ENCODE measurements around the gene CDH18.

CDH18 gene

DNA sequence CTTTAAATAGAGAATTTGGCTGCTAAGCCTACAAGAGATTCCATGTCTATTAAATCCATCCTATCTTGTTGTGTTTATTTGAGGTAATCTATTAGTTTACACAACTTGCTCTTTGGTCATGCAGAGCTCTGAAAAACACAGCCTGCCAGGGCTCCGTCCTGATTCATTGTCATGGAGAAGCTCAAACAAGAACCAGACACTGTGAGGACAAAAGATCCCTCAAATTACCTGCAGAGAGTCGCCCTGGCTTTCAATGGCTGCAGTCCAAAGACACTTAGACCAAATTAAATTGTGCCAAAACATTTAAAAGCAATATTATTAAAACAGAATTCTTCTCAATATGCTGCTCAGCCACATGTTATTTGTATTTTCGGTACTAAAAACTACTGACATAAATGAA, 60.1 kb downstream of the CDH18 start:
- DNase-seq: no peak

DNA sequence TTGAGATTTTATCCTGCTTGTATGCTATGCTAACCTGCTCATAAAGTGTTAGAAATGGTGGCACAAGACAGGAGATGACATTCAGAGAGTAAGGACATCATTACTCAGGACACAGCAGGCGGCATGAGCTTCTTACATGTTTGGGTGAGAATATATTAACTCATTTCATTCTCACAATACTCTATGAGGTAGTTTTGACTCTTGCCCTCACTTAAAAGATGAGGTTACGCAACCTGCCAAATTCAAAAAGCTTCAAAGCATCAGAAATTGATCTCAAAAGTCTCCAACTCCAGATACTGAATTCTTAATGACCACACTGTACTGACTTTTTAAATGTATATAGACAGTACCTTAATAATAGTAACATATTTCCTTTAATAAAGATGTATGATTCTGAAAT, 60.8 kb downstream of the CDH18 start:
- no peak for DNase-seq

- no peak for DNase-seq
These were observed 64.3 kb downstream of the CDH18 start for GRCh38 chr5:19923742-19924141.

DNA sequence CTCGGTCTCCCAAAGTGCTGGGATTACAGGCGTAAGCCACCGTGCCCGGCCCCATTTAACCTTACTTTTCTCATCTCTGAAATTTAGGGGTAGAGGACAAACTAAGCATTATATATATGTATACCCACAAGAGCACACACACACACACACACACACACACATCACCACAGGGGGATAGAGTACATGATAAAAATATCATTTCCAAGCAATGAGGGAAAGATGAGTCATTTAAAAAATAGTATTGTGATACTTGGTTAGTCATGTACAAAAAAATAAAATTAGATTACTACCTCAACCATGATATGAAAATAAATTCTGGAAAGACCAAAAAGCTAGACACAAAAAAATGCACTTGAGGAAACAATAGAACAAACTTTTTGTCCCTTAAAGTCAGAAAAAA, 67.2 kb downstream of the CDH18 start:
- no peak for DNase-seq

DNA sequence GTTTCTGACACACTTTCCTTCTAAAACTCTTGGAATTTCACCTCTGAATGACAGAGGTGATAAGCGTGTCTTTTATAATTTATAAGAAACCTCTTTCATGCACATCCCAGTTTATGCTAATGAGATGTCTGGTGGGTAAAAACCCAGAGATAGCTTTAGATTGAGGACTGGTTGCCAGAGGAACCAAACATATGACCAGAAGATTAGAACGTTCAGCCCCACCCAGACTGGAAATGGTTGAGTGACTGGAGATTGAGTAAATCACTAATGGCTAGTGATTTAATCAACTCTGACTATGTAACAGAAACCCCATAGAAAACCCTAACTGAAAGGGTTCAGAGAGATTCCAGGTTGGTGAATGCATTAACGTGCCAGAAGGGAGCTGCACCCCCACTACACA, 69.2 kb downstream of the CDH18 start:
- no peak for DNase-seq

DNA sequence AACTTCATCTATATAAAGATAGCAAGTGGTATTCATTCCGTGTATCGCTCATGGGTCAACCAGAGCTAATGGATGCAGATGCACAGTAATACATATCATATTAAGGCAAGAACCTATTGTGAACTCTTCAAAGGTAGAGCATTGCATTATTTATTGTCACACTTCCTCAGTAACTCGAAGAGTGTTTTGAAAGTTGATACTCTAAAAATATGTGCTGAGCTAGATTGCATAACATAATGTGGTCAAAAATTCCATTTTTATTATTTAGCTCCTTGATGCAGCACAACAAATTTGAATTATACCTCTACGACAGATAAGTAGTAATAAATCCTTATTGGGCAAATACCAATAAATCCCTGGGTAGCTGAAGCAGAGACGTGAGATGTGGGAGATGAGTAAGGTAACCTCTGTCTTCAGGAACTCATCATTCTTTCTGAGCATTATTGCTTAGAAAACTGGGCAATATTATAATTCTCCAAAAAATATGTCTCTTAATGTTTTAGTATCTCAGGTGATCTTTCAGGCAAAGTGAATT, 70.3 kb downstream of the CDH18 start:
- DNase-seq: no peak

GRCh38 chr5:19910136-19910535, 77.9 kb downstream of the CDH18 start:
- no peak for DNase-seq

GRCh38 chr5:19904766-19905165, 83.2 kb downstream of the CDH18 start:
- no peak for DNase-seq

GRCh38 chr5:19903611-19904010, 84.4 kb downstream of the CDH18 start:
- no peak for DNase-seq

- DNase-seq: no peak
These were observed 85.6 kb downstream of the CDH18 start for GRCh38 chr5:19902316-19902934.

DNA sequence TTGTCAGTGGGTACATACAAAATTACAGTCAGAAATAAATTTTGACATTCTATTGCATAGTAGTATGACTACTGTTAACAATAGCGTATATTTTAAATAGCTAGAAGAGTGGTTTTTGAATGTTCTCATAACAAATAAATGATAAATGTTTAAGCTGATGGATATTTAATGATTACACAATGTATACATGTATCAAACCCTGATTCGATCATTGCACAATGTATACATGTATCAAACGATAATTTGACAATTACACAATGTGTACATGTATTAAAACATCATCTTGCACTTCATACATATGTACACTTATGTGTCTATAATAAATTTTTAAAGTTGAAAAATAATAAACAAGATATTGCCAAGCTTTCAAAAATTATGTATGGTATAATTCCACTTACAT, 87.7 kb downstream of the CDH18 start:
- DNase-seq: no peak

DNA sequence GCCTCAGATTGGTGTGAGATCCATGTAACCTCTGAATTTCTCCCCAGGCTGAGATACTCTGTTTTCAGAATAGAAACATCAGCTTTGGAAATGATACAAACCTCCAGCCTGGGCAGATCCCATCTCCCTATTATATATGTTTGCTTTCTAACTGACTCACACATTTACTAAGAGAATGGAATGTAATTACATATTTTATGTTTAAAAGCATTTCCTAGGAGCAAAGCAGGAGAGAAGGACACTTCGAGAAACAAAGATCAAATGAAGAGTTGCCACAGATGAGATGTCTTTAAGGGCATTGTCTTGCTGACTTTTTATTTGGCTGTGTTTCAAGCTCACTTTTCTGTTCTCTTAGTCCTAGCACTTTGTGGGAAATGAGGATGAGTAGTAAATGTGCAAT, 96.3 kb downstream of the CDH18 start:
- DNase-seq: peak; percentile 78

DNA sequence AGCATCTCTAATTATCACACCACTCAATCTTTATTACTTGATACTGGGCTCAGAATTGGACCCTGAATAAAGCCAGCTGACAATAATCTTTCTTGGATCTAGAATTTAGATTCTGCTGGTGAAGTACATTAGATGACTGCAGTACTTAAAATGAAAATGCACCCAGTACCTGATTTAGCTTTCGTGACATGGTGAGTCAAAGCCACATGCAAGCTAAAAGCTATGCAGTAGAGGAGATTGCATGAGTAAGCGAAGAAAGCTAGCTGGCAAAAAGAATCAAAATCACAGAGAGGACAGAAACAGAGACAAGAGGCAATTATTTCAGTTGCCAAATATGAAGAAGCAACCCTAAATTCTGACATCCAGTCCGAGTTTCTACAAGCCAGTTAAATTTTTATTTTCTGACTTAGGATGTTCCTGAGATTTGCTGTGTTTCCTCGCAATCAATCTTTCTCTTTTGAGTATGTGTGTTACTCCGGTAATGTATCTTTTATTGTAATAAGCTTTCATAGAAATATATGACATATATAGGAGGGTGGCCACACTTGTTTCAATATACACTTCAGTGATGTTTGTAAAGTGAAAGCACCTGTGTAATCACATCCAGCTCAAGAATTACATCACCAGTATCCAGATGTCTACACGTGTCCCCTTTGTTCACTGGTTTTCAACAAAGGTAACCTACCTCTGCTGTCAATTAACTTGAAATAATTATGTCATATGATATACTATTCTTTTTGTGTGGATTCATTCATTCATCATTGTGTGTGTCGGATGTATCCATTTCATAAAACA, 101.7 kb downstream of the CDH18 start:
- peak; percentile 71 for DNase-seq

- DNase-seq: no peak
These were observed 102.8 kb downstream of the CDH18 start for GRCh38 chr5:19885040-19885824.

DNA sequence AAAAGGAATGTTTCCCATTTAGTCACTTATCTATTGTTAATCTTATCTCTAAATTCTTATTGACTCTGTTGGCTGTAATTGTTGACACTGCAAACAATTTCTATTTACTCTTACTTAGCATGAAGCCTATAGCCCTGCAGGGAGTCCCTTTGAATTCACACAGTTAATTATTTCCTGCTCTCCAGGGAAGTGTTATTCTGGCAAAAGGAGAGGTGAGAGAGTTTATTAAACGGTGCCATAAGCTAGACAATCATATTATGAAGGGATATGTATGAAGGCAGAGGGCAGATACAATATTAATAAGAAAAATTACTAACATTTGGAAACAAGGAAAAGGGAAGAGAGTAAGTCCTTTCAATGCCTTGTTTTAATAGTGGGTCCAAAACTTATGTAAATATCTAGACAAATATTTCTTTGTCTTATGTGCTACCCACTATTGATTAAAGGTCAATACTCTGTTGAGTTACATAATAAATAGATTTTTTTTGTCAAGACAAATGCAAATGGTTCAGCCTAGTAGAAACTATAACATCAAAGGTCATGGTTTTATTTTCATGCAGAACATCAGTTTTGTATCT, 107.1 kb downstream of the CDH18 start:
- DNase-seq: no peak

DNA sequence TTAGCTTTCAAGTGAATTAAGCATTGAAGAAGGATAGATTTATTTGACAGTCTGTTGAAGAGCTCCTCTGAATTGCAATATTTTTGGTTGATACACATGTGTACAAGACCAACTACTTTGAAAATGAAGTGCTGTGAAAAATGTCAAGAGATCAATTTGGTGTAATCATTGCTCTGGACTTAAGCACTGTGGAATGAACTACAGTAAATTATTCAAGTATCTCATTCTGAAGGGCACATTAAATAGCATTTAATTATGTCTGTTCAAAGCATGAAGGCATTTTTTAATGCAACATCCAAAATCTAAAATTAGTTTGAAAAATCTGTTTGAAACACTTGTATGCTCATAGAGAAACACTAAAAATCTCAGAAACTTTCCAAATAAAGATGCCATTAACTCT, 107.5 kb downstream of the CDH18 start:
- DNase-seq: no peak

DNA sequence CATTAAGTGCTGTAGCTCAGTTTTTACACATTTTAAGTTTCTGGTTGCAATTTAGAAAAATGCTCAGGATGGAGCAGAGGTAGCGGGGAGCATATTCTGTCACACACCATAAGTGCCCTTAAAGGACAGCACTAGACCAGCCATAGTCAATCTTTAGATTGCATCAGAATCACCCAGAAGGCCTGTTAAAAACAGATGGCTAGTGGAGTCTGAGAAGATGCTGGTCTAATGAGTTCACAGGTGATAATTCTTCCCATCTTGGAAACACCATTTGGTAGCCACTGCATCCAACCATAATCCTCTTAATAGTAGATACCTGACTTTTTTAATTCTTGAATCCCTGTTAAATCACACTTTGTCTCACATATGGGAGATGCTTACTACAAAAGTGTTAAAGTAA, 113.2 kb downstream of the CDH18 start:
- DNase-seq: no peak

DNA sequence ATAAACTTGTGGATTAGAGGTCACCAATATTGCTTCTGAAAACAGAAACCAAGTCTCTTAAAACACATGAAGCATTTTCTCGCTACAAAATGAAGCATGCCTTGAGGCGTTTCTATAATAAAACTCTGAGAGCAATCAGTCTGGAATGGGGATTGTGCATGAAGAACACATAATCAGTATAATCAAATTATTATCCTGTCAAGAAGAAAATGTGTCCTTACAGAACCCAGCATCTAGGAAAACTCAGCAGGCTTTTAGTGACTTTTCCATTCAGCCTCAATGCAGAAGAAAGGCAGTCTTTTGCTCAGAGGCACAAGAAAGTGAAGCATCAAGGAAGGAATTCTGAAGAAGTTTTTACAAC, 121.9 kb downstream of the CDH18 start:
- peak; percentile 48 for DNase-seq

- DNase-seq: no peak
These were observed 122.5 kb downstream of the CDH18 start for GRCh38 chr5:19865336-19866089.

- DNase-seq: no peak
These were observed 125.3 kb downstream of the CDH18 start for GRCh38 chr5:19862711-19863110.

GRCh38 chr5:19859020-19859419, 129.0 kb downstream of the CDH18 start:
- no peak for DNase-seq

DNA sequence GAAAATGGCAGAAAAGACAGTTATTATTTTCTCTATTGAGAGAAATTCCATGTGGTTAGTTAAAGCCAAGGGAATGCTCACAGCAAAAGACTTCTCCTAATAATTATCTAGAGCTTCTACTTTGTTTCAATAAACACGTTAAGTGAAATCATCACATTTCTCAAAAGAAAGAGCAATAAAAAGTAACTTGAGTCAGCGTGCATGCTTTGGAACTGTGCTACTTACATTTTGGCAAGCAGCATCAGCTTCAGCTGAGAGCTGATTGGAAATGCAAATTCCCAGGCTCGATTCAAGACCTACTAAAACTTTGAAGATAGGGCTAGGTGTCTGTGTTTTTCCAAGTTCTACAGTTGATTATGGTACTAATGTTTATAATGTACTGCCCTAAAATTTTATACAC, 132.1 kb downstream of the CDH18 start:
- peak; percentile 55 for DNase-seq

DNA sequence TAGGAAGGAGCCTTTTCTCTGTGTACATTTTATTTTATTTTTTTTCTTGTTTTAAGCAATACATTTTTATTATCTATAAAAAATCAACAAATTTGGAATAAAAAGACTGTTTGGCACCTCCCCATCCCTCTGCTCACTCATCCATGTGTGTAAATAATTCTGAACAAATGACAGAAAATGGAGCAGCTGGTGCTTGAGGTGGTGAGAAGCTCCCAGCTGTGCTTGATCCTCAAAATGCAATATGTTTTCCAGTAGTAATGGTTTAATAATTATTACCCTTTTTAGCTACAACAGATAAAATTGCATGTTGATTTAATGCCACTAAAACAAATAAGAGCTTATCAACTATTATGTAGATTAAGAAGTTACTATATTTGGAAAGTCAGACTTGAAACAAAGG, 132.5 kb downstream of the CDH18 start:
- DNase-seq: no peak

Data from EL (cell line).